Activated T-cell treated with anti-CD3 and anti-CD28 coated beads, Interleukin-2, amount 50 U/mL, for 24 hours (primary cell): Measurements from ENCODE around the gene TBXA2R.

Experiments used
- DNase-seq: peaks from one replicate; pipeline ENCODE4 v3.0.0-alpha.2; 2020
- H3K27ac Mint-ChIP-seq: 2 replicates; pipeline ENCODE4 v1.8.0; 2020; ENCODE audit warnings: mild to moderate bottlenecking, mixed read lengths
- H3K27me3 Mint-ChIP-seq: 2 replicates; pipeline ENCODE4 v1.8.0; 2020; ENCODE audit warnings: mixed read lengths
- H3K36me3 Mint-ChIP-seq: 2 replicates; pipeline ENCODE4 v1.8.0; 2020; ENCODE audit warnings: low read depth, mixed read lengths
- H3K4me1 Mint-ChIP-seq: 2 replicates; pipeline ENCODE4 v1.8.0; 2020; ENCODE audit warnings: low read depth, mixed read lengths
- H3K4me3 Mint-ChIP-seq: 2 replicates; pipeline ENCODE4 v1.8.0; 2020; ENCODE audit warnings: mild to moderate bottlenecking, moderate library complexity, mixed read lengths
- H3K9me3 Mint-ChIP-seq: 2 replicates; pipeline ENCODE4 v1.8.0; 2020; ENCODE audit warnings: mixed read lengths

Gene TBXA2R

GRCh38 chr19:3644351-3645066 is 37.8 kb upstream of the TBXA2R start:
- H3K4me1 Mint-ChIP-seq = no peaks in the 10 kb centered on the region
- H3K4me3 Mint-ChIP-seq = no peak overlapping the region
- H3K9me3 Mint-ChIP-seq = no peaks in the 10 kb centered on the region
- no peaks in the 10 kb centered on the region for H3K27me3 Mint-ChIP-seq
- no peak overlapping the region for H3K27ac Mint-ChIP-seq
- no peak for DNase-seq
- peaks cover 27% of the 10 kb centered on the region for H3K36me3 Mint-ChIP-seq

DNA sequence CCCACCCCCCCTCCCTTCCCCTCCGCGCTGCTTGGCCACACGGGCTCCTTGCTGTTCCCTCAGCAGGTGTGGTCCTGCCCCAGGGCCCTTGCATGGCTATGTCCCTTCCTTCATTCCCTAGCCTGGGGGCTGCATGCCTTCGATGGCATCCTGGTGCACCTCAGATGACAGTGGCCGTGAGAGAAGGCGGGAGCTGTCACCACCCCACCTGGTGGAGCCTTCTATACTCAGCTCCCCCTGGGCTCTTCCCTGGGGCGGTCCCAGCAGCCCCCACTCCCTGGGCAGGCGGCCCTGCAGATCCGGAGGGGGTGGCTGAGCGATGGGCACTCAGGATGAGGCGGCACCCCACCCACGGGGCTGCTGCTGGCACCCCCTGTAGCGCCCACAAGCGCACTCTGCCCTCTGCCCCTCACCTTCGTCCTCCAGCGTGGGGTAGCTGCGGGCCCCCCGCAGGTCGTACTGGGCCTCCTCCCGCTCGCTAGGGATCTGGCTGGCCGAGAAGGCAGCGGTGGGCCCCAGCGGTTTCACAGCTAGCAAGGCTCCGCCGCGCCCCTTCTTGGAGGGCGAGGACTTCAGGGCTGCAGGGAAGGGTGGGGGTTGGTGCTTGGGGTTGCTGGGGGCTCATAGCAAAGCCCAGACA is 37.1 kb upstream of the TBXA2R start:
- Mint-ChIP-seq H3K27me3 (no peaks in the 10 kb centered on the region), H3K9me3 (no peaks in the 10 kb centered on the region), H3K4me1 (no peaks in the 10 kb centered on the region), H3K36me3 (peaks cover 32% of the 10 kb centered on the region), H3K4me3 (no peak overlapping the region), H3K27ac (no peak overlapping the region)
- no peak for DNase-seq

DNA sequence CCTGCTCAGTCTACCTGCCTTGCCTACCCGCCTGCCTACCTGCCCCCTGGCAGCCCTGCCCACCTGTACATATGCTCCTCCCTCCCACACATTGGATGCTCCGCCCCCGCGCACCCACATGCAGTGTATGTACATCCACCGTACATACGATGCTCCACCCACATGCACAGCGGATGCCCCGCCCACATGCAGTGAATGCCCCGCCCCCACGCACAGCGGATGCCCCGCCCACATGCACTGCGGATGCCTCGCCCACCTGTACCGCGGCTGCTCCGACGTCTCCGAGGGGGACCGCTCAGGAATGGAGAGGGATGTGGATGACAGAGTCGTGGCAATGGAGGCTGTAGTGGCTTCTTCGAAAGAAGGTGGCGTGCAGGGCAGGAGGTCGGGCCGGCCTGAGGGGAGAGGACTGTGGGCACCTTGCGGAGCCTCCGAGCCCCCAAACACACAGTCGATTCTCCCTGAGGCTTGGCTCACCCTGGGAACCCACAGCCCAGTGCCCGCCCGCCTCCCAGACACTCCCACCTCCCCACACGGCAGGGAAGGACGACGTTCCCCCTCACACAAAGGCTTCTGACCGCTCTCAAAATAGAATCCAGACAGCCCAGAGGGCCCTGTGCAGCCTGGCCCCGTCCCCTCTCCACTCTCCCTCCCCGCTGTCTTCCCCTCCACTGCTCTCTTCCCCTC is 36.5 kb upstream of the TBXA2R start:
- Mint-ChIP-seq H3K27me3 (no peaks in the 10 kb centered on the region), H3K4me3 (no peak overlapping the region), H3K9me3 (no peaks in the 10 kb centered on the region), H3K27ac (no peak overlapping the region), H3K4me1 (no peaks in the 10 kb centered on the region), H3K36me3 (peaks cover 36% of the 10 kb centered on the region)
- peak; percentile 48 for DNase-seq

- Mint-ChIP-seq H3K4me3 (no peak overlapping the region), H3K9me3 (no peaks in the 10 kb centered on the region), H3K4me1 (no peaks in the 10 kb centered on the region), H3K27me3 (no peaks in the 10 kb centered on the region), H3K36me3 (peaks cover 36% of the 10 kb centered on the region), H3K27ac (no peak overlapping the region)
- DNase-seq = no peak
These were observed 35.6 kb upstream of the TBXA2R start for GRCh38 chr19:3642296-3642695.

DNA sequence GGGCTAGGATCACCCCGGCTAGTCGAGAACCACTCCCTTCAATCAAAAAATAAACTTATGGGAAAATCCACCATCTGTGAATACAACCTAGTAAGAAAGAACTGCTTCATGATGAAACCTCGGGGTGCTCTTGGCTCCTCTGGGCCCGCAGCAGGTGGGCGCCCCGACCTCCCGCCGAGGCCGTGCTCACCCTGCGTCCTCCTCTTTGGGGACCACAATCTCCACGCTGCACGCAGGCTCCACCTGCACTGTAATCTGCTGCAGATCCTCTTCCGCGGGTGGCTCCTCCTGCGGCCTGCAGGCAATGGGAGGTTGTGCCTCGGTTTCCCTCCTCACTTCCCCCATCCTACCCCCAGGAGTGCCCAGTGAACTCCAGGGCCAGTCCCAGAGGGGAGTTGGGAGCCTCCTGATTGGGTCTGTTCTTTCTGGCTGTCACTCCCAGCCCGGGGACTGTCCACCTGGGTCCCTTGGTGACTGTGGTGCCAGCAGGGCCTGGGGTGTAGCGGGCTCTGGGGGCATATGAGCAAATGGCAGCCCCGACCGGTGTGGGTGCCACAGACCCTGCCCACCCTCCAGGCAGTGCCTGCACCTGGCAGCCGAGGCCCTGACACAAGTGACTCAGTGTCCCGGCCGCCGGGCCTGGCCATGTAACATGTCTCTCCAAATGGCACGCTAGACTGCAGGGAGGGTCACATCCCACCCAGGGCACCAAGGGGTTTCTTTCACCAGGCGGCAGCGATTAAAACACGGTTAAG is 35.0 kb upstream of the TBXA2R start:
- Mint-ChIP-seq H3K27me3 (no peaks in the 10 kb centered on the region), H3K27ac (no peak overlapping the region), H3K9me3 (no peaks in the 10 kb centered on the region), H3K4me1 (no peaks in the 10 kb centered on the region), H3K36me3 (peaks cover 36% of the 10 kb centered on the region), H3K4me3 (no peak overlapping the region)
- no peak for DNase-seq

DNA sequence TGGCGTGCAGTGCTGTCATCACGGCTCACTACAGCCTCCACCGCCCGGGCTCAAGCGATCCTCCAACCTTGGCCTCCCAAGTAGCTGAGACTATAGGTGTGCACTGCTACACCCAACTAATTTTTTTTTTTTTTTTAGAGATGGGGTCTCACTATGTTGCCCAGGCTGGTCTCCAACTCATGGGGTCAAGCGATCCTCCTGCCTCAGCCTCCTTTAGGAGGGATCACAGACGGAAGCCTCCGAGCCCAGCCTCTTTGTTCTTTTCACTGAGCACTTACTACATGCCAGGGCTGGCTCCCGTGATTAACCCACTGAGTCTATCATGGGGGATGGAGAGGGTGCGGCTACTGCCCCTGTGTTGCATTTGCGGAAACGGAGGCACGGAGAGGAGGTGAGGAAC is 32.8 kb upstream of the TBXA2R start:
- Mint-ChIP-seq H3K27me3 (no peaks in the 10 kb centered on the region), H3K36me3 (peaks cover 33% of the 10 kb centered on the region), H3K9me3 (no peaks in the 10 kb centered on the region), H3K4me3 (no peak overlapping the region), H3K27ac (no peak overlapping the region), H3K4me1 (no peaks in the 10 kb centered on the region)
- no peak for DNase-seq

- Mint-ChIP-seq H3K4me1 (no peaks in the 10 kb centered on the region), H3K27me3 (no peaks in the 10 kb centered on the region), H3K36me3 (peaks cover 33% of the 10 kb centered on the region), H3K4me3 (no peak overlapping the region), H3K9me3 (no peaks in the 10 kb centered on the region), H3K27ac (no peak overlapping the region)
- no peak for DNase-seq
These were observed 31.8 kb upstream of the TBXA2R start for GRCh38 chr19:3638208-3639193.

- Mint-ChIP-seq H3K9me3 (no peaks in the 10 kb centered on the region), H3K36me3 (peaks cover 30% of the 10 kb centered on the region), H3K4me3 (no peak overlapping the region), H3K27ac (no peak overlapping the region), H3K27me3 (no peaks in the 10 kb centered on the region), H3K4me1 (no peaks in the 10 kb centered on the region)
- no peak for DNase-seq
These were observed 30.9 kb upstream of the TBXA2R start for GRCh38 chr19:3637621-3638020.

DNA sequence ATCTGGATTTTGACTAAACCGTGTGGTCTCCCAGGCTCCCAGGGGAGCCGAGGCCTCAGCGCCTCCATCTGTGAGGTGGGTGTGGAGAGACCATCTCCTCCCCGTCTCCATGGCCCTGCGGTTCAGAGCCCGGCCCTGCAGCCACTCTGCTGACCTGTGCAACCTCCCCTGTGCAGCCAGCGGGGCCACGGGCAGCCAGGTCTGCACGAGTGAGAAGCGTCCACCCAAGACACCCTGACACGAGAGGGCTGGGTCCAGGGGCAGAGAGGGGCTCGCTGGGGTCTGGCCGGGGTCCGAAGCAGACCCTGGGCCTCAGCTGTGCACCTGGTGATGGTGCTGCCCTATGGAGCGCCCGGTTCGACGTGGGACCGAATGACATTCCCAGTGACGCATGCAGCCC is 30.3 kb upstream of the TBXA2R start:
- Mint-ChIP-seq H3K27me3 (no peaks in the 10 kb centered on the region), H3K36me3 (peaks cover 30% of the 10 kb centered on the region), H3K4me3 (no peak overlapping the region), H3K27ac (no peak overlapping the region), H3K4me1 (no peaks in the 10 kb centered on the region), H3K9me3 (no peaks in the 10 kb centered on the region)
- DNase-seq = no peak

GRCh38 chr19:3636506-3636905 is 29.8 kb upstream of the TBXA2R start:
- peaks cover 29% of the 10 kb centered on the region for H3K36me3 Mint-ChIP-seq
- no peaks in the 10 kb centered on the region for H3K9me3 Mint-ChIP-seq
- no peaks in the 10 kb centered on the region for H3K27me3 Mint-ChIP-seq
- no peaks in the 10 kb centered on the region for H3K4me1 Mint-ChIP-seq
- H3K4me3 Mint-ChIP-seq = no peak overlapping the region
- H3K27ac Mint-ChIP-seq = no peak overlapping the region
- DNase-seq = no peak

GRCh38 chr19:3634496-3635045 is 27.9 kb upstream of the TBXA2R start:
- DNase-seq = no peak
- Mint-ChIP-seq H3K4me1 (no peaks in the 10 kb centered on the region), H3K36me3 (peaks cover 26% of the 10 kb centered on the region), H3K27ac (no peak overlapping the region), H3K4me3 (no peak overlapping the region), H3K27me3 (no peaks in the 10 kb centered on the region), H3K9me3 (no peaks in the 10 kb centered on the region)

DNA sequence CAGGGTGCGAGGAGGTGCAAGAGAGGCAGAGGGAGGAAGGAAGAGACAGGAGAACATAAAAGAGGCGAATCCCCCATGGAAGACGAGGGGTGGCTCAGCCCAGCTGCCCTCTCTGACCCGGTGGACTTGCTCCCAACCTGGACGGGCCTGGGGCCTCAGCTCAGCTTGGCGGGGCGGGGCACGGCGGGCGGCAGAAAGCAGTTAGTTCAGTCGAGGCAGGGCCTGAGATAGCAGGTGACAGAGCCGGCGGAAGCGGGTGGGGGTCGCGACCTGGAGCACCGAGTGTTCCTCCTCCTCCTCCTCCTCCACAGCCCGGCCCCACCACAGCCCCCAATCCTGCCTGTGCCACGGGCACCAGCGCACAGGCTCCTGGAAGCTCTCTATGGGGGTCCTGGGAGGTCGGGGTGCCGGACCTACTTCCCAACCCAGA is 26.9 kb upstream of the TBXA2R start:
- no peaks in the 10 kb centered on the region for H3K27me3 Mint-ChIP-seq

GRCh38 chr19:3632739-3633558 is 26.3 kb upstream of the TBXA2R start:
- Mint-ChIP-seq H3K27me3 (no peaks in the 10 kb centered on the region), H3K9me3 (no peaks in the 10 kb centered on the region), H3K4me1 (no peaks in the 10 kb centered on the region), H3K4me3 (no peak overlapping the region), H3K36me3 (peaks cover 16% of the 10 kb centered on the region), H3K27ac (no peak overlapping the region)
- no peak for DNase-seq

More for the DNA sequence above, 26.9 kb upstream of the TBXA2R start:
- Mint-ChIP-seq H3K9me3 (no peaks in the 10 kb centered on the region), H3K27ac (no peak overlapping the region), H3K4me1 (no peaks in the 10 kb centered on the region), H3K4me3 (no peak overlapping the region), H3K36me3 (peaks cover 18% of the 10 kb centered on the region)
- no peak for DNase-seq
